Right lobe of liver (tissue), 6 donors: ENCODE measurements around the gene TM9SF4. TPM values are rescaled to one million over a fixed set of nuclear protein-coding genes. Genes with fewer than 3 reads are reported as not detected.

Experiments used
- ATAC-seq, 4 donors: fragments of 200-7000 bp; cut with Tn5 transposase; one replicate each; pipeline ENCODE4 v1.9.1; 2020; ENCODE audit warnings: mild to moderate bottlenecking in 4 of 4, moderate library complexity in 4 of 4
- DNase-seq, 3 donors: peaks; one replicate each; pipeline ENCODE4 v3.0.0-alpha.2; 2020
- H3K27ac ChIP-seq, 3 donors: fragments of 200-600 bp; one replicate each; pipeline ENCODE4 v1.8.0; 2022
- H3K27me3 ChIP-seq, 2 donors: fragments of 200-600 bp; one replicate each; pipeline ENCODE4 v1.8.0; 2022
- H3K36me3 ChIP-seq, 4 donors: fragments of 200-600 bp; sonication (generic) in 1 of 4; one replicate each; pipeline versions ENCODE4 v1.5.1 to v1.8.0; 2017 to 2022; ENCODE audit warnings: control low read depth in 1 of 4
- H3K4me1 ChIP-seq, 4 donors: fragments of 200-600 bp; sonication (generic) in 1 of 4; one replicate each; pipeline versions ENCODE4 v1.5.1 to v1.8.0; 2017 to 2022; ENCODE audit warnings: control low read depth in 1 of 4
- H3K4me3 ChIP-seq, 3 donors: fragments of 200-600 bp; one replicate each; pipeline ENCODE4 v1.8.0; 2022
- H3K9me3 ChIP-seq, 4 donors: fragments of 200-600 bp; sonication (generic) in 1 of 4; one replicate each; pipeline versions ENCODE4 v1.5.1 to v1.8.0; 2017 to 2022; ENCODE audit warnings: control low read depth in 1 of 4
- CTCF ChIP-seq, 4 donors: fragments of 200-600 bp in 3 of 4; fragments of 450-650 bp in 1 of 4; IDR thresholded peaks; one replicate each; pipeline versions ENCODE4 v1.5.1 to v1.8.0; 2016 to 2022; ENCODE audit warnings: antibody characterized with exemption in 4 of 4, mild to moderate bottlenecking in 2 of 4
- POLR2A ChIP-seq: fragments of 450-650 bp; IDR thresholded peaks from one replicate; pipeline ENCODE4 v1.6.1; 2017; ENCODE audit warnings: antibody characterized with exemption, mild to moderate bottlenecking
- WGBS: methylation state at CpG from one replicate; pipeline ENCODE4 v1.1.6; 2018; ENCODE audit warnings: low coverage, low lambda C conversion rate; ENCODE audit not compliant: insufficient coverage; ENCODE audit errors: missing lambda C conversion rate; 5-methylcytosine and 5-hydroxymethylcytosine counted together
- intact Hi-C, 2 donors: fragments of 100-400 bp; cut with DNase I; formaldehyde crosslinking; loops; one replicate each; pipeline versions ENCODE4 v1.11.2 to v1.14.1; 2022
- total RNA-seq, 6 experiments: library from RNA; depleted of rRNA in 2 of 6; stranded (reverse); fragments of >200 nt in 2 of 6; fragmentation: NEBNext Ultra II Directional in 3 of 6; extraction: Animal tissue kit (Norgen Biotek cat#: 25700) in 3 of 6; gene quantifications; one replicate each; pipeline versions ENCODE4 v1.1.0 to v1.2.4, GENCODE V29; 2016 to 2023
- donor health status: DM: no; HTN: yes; CAD: no.
- donor health status: DM: no; HTN: no; CAD: no.
- donor health status: DM: no; HTN: no; CAD: no.
- donor health status: DM: no; HTN: yes; CAD: no.
- donor health status: DM: no; HTN: yes; CAD: no.

Gene TM9SF4
- total RNA-seq, 6 experiments from 2014 or later = 26.9 to 33.9 (median 30.5) TPM

GRCh38 chr20:32207626-32208498, 98.3 kb downstream of the TM9SF4 start, which contains the start of the genes PLAGL2 and POFUT1:
TSS of gene PLAGL2 (minus strand) at chr20:32207743. CDS start at chr20:32202178, 5,565 bp downstream.
TSS of gene POFUT1 (plus strand) at chr20:32207880. CDS start at chr20:32207942, 62 bp downstream.
- Histone ChIP-seq H3K9me3 (no peaks in the 10 kb centered on the region), H3K27ac (peak within 1 kb of the TSS; percentile 87 to 93 (median 92)), H3K4me1 (peaks cover 0 to 58% (median 25%) of the 10 kb centered on the region in 4 donors), H3K4me3 (peak within 1 kb of the TSS; percentile 85 to 99 (median 96)), H3K27me3 (no peaks in the 10 kb centered on the region), H3K36me3 (peaks cover 0 to 4% (median 0%) of the 10 kb centered on the region in 4 donors)
- DNase-seq (peak; percentile 93 to 94 (median 93)), ATAC-seq (peak; percentile 90 to 97 (median 94))
- intact Hi-C loops = no loop called here
- TF ChIP-seq POLR2A (peak; percentile 91), CTCF (IDR thresholded peaks at IDR 0.05) (peak in 2 of 4 donors; percentile 6 to 27)
- WGBS = 2% methylated on average over 8 of the region's 74 CpGs

DNA sequence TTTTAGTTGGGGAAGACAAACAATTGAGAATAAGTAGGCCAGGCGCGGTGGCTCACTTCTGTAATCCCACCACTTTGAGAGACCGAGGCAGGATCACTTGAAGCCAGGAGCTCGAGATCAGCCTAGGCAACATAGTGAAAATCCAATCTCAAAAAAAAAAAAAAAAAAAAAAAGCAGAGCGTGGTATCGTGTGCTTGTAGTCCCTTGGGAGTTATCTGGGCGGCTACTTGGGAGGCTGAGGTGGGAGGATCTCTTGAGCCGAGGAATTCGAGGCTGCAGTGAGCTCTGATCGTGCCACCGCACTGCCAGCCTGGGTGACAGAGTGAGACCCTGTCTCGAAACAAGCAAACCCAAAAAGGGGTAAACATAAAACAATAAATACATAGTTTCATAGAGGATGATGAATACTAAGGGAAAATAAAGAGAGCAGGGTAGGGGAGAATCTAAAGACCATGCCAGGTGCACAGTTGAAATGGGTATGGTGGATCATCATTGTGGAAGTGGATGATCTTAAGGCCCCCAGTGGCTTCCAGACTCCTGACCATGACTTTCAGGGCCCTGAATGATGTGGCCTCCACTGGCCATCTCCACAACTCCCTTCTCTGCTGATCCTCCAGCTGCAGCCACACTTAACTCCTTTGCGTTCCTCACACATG, 99.1 kb downstream of the TM9SF4 start:
- peak overlapping the region; percentile 85 to 99 (median 96) for H3K4me3 ChIP-seq
- peaks cover 0 to 4% (median 0%) of the 10 kb centered on the region in 4 donors for H3K36me3 ChIP-seq
- H3K27ac ChIP-seq = peak overlapping the region; percentile 87 to 93 (median 92)
- no peaks in the 10 kb centered on the region for H3K27me3 ChIP-seq
- H3K4me1 ChIP-seq = peaks cover 0 to 61% (median 26%) of the 10 kb centered on the region in 4 donors
- DNase-seq (no peak), ATAC-seq (no peak)
- intact Hi-C loops = no loop called here
- WGBS = 37% methylated on average over 13 of the region's 13 CpGs
- TF ChIP-seq POLR2A (no peak), CTCF (IDR thresholded peaks at IDR 0.05) (no peak)
- H3K9me3 ChIP-seq = no peaks in the 10 kb centered on the region

DNA sequence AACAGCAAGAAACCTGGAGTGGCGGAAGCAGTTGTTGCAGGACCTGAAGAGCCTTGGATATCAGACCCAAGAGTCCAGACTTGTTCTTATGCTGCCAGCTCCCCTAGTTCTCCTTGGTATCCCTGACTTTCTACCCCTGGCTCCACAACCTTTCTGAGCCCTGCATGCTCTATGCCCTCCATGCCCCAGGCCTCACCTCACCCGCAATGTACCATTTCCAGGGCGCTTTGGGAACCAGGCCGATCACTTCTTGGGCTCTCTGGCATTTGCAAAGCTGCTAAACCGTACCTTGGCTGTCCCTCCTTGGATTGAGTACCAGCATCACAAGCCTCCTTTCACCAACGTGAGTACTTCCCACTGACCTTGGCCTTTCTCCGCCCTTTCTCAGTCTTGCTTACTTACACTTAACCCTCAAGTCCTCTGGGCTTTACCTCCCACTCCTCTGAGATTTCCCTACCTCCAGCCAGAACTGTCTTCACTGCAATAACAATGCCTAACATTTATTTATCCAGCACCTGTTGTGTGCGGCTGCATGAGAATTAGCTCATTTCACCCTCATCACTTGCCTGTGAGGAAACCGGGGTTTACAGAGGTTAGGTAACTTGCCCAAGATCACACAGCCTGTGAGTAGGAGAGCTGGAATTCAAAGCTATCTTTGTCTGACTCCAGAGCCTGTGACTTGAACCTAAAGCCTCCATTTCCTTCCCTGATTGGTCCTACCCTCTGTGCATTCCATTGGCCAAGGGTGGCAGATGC, 100.5 kb downstream of the TM9SF4 start:
- WGBS = 54% methylated on average over 9 of the region's 9 CpGs
- H3K4me1 ChIP-seq = peaks cover 0 to 62% (median 27%) of the 10 kb centered on the region in 4 donors
- DNase-seq (no peak), ATAC-seq (peak in 1 of 4 donors; percentile 14)
- TF ChIP-seq POLR2A (no peak), CTCF (IDR thresholded peaks at IDR 0.05) (no peak)
- H3K27ac ChIP-seq = peak overlapping the region in 2 of 3 donors; percentile 92 to 93
- no peaks in the 10 kb centered on the region for H3K9me3 ChIP-seq
- intact Hi-C loops = no loop called here
- H3K27me3 ChIP-seq = no peaks in the 10 kb centered on the region
- H3K4me3 ChIP-seq = no peak overlapping the region
- H3K36me3 ChIP-seq = peaks cover 0 to 4% (median 0%) of the 10 kb centered on the region in 4 donors

DNA sequence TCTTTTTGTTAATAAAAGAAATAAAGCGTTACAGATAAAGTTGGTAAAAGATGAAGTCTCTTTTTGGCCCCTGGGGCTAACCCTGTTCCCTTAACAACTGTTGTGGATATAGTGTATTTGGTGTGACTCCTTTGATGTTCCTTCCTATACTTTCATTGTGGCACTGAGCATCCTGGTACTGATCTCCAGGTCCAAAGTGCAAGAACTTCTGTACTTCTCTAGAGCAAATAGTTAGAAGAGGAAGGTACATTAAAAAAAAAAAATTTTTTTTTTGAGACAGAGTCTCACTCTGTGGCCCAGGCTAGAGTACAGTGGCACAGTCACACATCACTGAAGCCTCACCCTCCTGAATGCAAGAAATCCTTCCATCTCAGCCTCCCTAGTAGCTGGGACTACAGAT, 104.4 kb downstream of the TM9SF4 start:
- Histone ChIP-seq H3K36me3 (peaks cover 0 to 15% (median 6%) of the 10 kb centered on the region in 4 donors), H3K4me3 (no peak overlapping the region), H3K27ac (no peak overlapping the region), H3K9me3 (no peaks in the 10 kb centered on the region), H3K4me1 (peaks cover 0 to 73% (median 41%) of the 10 kb centered on the region in 4 donors), H3K27me3 (no peaks in the 10 kb centered on the region)
- no peak for DNase-seq
- ATAC-seq = no peak
- TF ChIP-seq CTCF (IDR thresholded peaks at IDR 0.05) (no peak), POLR2A (no peak)
- 88% methylated on average over 1 of the region's 1 CpG for WGBS
- intact Hi-C loops = no loop called here
